GM12892 (cell line): ENCODE measurements around the gene RRP36.

Source experiments
- POLR2A ChIP-seq: IDR thresholded peaks from 2 replicates; pipeline ENCODE4 v1.6.1; 2011; ENCODE audit warnings: low read depth, low read length, control low read depth
- POLR2AphosphoS5 ChIP-seq: IDR thresholded peaks from 2 replicates; pipeline ENCODE4 v1.6.1; 2011; ENCODE audit warnings: low read depth, low read length, control low read depth
- TAF1 ChIP-seq: IDR thresholded peaks from 2 replicates; pipeline ENCODE4 v1.6.1; 2011; ENCODE audit warnings: low read depth, mild to moderate bottlenecking, control low read depth, low read length, borderline replicate concordance

GRCh38 chr6:42993445-42993844, 28.0 kb upstream of the RRP36 start:
- TF ChIP-seq POLR2AphosphoS5 (no peak), TAF1 (no peak), POLR2A (no peak)
